GM10248 (cell line): ENCODE measurements around the gene S1PR1.
"Not testable (repeated sequence)": the region's sequence is repeated elsewhere in the genome, so short reads cannot be mapped to it uniquely, and the experiment has no call there.

Experiments
- CTCF ChIA-PET: fragments of 300-600 bp; sonication (Branson Sonifier 250); formaldehyde crosslinking; extraction: SDS; loops from one replicate; lab custom pipeline; 2021; ENCODE audit warnings: antibody characterized with exemption; lab: Yijun Ruan, JAX
- POLR2A ChIA-PET: fragments of 350-650 bp; sonication (Branson Sonifier 250); formaldehyde crosslinking; extraction: SDS; loops from one replicate; lab custom pipeline; 2020; ENCODE audit warnings: antibody characterized with exemption; lab: Yijun Ruan, JAX
- DNase-seq: peaks from one replicate; pipeline ENCODE4 v3.0.0; 2012; ENCODE audit errors: extremely low spot score
- TF ChIP-seq, protein P1 (sequence below): IDR thresholded peaks from 2 replicates; pipeline ENCODE4 v1.5.1; 2012; ENCODE audit warnings: mild to moderate bottlenecking, low read depth; ENCODE audit errors: extremely low read depth, missing control alignments, control extremely low read depth

The S1PR1 gene

GRCh38 chr1:101217148-101217547 lies 19.7 kb upstream of the S1PR1 start:
- POLR2A ChIA-PET, result no interaction called here
- CTCF ChIA-PET, result interaction anchor here (0.9 to 2.9 kb wide), 6 partner anchors 12 to 71 kb away, joined by 3 to 11 read pairs (median 3); no protein-coding TSS in a partner anchor
- TF ChIP-seq, protein P1, sequence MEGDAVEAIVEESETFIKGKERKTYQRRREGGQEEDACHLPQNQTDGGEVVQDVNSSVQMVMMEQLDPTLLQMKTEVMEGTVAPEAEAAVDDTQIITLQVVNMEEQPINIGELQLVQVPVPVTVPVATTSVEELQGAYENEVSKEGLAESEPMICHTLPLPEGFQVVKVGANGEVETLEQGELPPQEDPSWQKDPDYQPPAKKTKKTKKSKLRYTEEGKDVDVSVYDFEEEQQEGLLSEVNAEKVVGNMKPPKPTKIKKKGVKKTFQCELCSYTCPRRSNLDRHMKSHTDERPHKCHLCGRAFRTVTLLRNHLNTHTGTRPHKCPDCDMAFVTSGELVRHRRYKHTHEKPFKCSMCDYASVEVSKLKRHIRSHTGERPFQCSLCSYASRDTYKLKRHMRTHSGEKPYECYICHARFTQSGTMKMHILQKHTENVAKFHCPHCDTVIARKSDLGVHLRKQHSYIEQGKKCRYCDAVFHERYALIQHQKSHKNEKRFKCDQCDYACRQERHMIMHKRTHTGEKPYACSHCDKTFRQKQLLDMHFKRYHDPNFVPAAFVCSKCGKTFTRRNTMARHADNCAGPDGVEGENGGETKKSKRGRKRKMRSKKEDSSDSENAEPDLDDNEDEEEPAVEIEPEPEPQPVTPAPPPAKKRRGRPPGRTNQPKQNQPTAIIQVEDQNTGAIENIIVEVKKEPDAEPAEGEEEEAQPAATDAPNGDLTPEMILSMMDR, result no peak
- no peak for DNase-seq

GRCh38 chr1:101218968-101219367 lies 17.9 kb upstream of the S1PR1 start:
- POLR2A ChIA-PET, DNase-seq: not testable (repeated sequence)
- CTCF ChIA-PET, result interaction anchor here (0.9 to 2.9 kb wide), 4 partner anchors 14 to 77 kb away, joined by 3 to 11 read pairs (median 4); no protein-coding TSS in a partner anchor

GRCh38 chr1:101219924-101220870 lies 16.6 kb upstream of the S1PR1 start:
- POLR2A ChIA-PET, result no interaction called here
- no peak for DNase-seq
- CTCF ChIA-PET, result interaction anchor here (0.7 to 4.3 kb wide), 7 partner anchors 13 to 68 kb away, joined by 3 to 16 read pairs (median 3); no protein-coding TSS in a partner anchor
- TF ChIP-seq, protein P1, result no peak

- ChIA-PET POLR2A (no interaction called here), CTCF (interaction anchor here (0.8 to 4.3 kb wide), 6 partner anchors 8 to 67 kb away, joined by 3 to 16 read pairs (median 4); no protein-coding TSS in a partner anchor)
- no peak for DNase-seq
- TF ChIP-seq, protein P1, result no peak
Observed at GRCh38 chr1:101220906-101221305, 15.9 kb upstream of the S1PR1 start.

GRCh38 chr1:101221945-101222429 lies 14.8 kb upstream of the S1PR1 start:
- DNase-seq, result peak; percentile 74
- CTCF ChIA-PET, result interaction anchor here (0.6 to 4.3 kb wide), 6 partner anchors 9 to 346 kb away, joined by 3 to 16 read pairs (median 3); no protein-coding TSS in a partner anchor
- POLR2A ChIA-PET, result no interaction called here
- TF ChIP-seq, protein P1, result no peak

GRCh38 chr1:101227837-101228236 lies 9.0 kb upstream of the S1PR1 start:
- TF ChIP-seq, protein P1, result no peak
- CTCF ChIA-PET, result interaction anchor here (1.2 to 3.4 kb wide), 3 partner anchors 11 to 23 kb away, joined by 3 to 16 read pairs (median 3); no protein-coding TSS in a partner anchor
- POLR2A ChIA-PET, result no interaction called here
- no peak for DNase-seq
